GM23338 (cell line): Measurements from ENCODE around the gene CREB1. TPM values are rescaled to one million over a fixed set of nuclear protein-coding genes. Genes with fewer than 3 reads are reported as not detected.

Experiments used
- ATAC-seq: fragments of 200-7000 bp; cut with Tn5 transposase; 3 replicates; pipeline ENCODE4 v1.9.1; 2020
- DNase-seq: peaks from one replicate; pipeline ENCODE4 v3.0.0-alpha.2; 2015; ENCODE audit warnings: low spot score
- H2AFZ ChIP-seq: fragments of 200-600 bp; sonication (generic); 2 replicates; pipeline ENCODE4 v1.8.0; 2016; ENCODE audit warnings: antibody characterized with exemption, mild to moderate bottlenecking, moderate library complexity
- H3F3A ChIP-seq: fragments of 200-600 bp; sonication (generic); replicated peaks from 2 replicates; pipeline ENCODE4 v1.8.0; 2017; ENCODE audit warnings: antibody characterized with exemption, mixed run types, low read depth
- H3K27ac ChIP-seq: fragments of 200-600 bp; sonication (generic); 2 replicates; pipeline ENCODE4 v1.6.1; 2016; ENCODE audit warnings: low read depth
- H3K27me3 ChIP-seq: fragments of 200-600 bp; sonication (generic); 2 replicates; pipeline ENCODE4 v1.8.0; 2016; ENCODE audit warnings: mild to moderate bottlenecking, mixed run types, moderate library complexity; ENCODE audit not compliant: insufficient read depth
- H3K36me3 ChIP-seq: fragments of 200-600 bp; sonication (generic); 2 replicates; pipeline ENCODE4 v1.8.0; 2016; ENCODE audit warnings: mild to moderate bottlenecking; ENCODE audit not compliant: insufficient read depth
- H3K4me1 ChIP-seq: fragments of 200-600 bp; sonication (generic); 2 replicates; pipeline ENCODE4 v1.8.0; 2016; ENCODE audit warnings: mild to moderate bottlenecking, moderate library complexity; ENCODE audit not compliant: insufficient read depth
- H3K4me2 ChIP-seq: fragments of 200-600 bp; sonication (generic); 2 replicates; pipeline ENCODE4 v1.7.1; 2017; ENCODE audit warnings: mixed run types
- H3K4me3 ChIP-seq: fragments of 200-600 bp; sonication (generic); 2 replicates; pipeline ENCODE4 v1.6.1; 2016; ENCODE audit warnings: mixed run types
- H3K79me2 ChIP-seq: fragments of 200-600 bp; sonication (generic); replicated peaks from 2 replicates; pipeline ENCODE4 v1.8.0; 2017; ENCODE audit warnings: mild to moderate bottlenecking; ENCODE audit not compliant: insufficient read depth
- H3K9me2 ChIP-seq: fragments of 200-600 bp; sonication (generic); 2 replicates; pipeline ENCODE4 v1.8.0; 2017; ENCODE audit not compliant: insufficient read depth
- H4K20me1 ChIP-seq: fragments of 200-600 bp; sonication (generic); replicated peaks from 2 replicates; pipeline ENCODE4 v1.8.0; 2017; ENCODE audit warnings: mild to moderate bottlenecking; ENCODE audit not compliant: insufficient read depth
- H3K27ac Mint-ChIP-seq: 2 replicates; pipeline ENCODE4 v1.8.0; 2020; ENCODE audit warnings: inconsistent platforms, mild to moderate bottlenecking, moderate library complexity, mixed read lengths
- H3K27me3 Mint-ChIP-seq: 3 replicates; pipeline ENCODE4 v1.8.0; 2022; ENCODE audit warnings: low read depth, mild to moderate bottlenecking, moderate library complexity, mixed read lengths, inconsistent platforms; ENCODE audit not compliant: insufficient read depth, poor library complexity
- H3K36me3 Mint-ChIP-seq: 3 replicates; pipeline ENCODE4 v1.8.0; 2021; ENCODE audit warnings: low read depth, mild to moderate bottlenecking, inconsistent platforms, moderate library complexity, mixed read lengths
- H3K4me1 Mint-ChIP-seq: 3 replicates; pipeline ENCODE4 v1.8.0; 2020; ENCODE audit warnings: mild to moderate bottlenecking, inconsistent platforms, mixed read lengths
- H3K4me3 Mint-ChIP-seq: 3 replicates; pipeline ENCODE4 v1.8.0; 2021; ENCODE audit warnings: moderate library complexity, mild to moderate bottlenecking, inconsistent platforms, mixed read lengths
- H3K9me3 Mint-ChIP-seq: 3 replicates; pipeline ENCODE4 v1.8.0; 2020; ENCODE audit warnings: moderate library complexity, mild to moderate bottlenecking, inconsistent platforms, mixed read lengths
- CREB1 ChIP-seq: fragments of 250-450 bp; sonication (Bioruptor Pico); IDR thresholded peaks from 2 replicates; pipeline ENCODE4 v1.5.0; 2020; ENCODE audit warnings: low read depth, mild to moderate bottlenecking, moderate library complexity
- CTCF ChIP-seq, 2 experiments: fragments of 200-600 bp in 1 of 2; sonication (generic) in 1 of 2; conservative IDR thresholded peaks; 2 replicates each; pipeline versions ENCODE4 v1.5.1 to v1.6.1; 2016 to 2017; ENCODE audit warnings: antibody characterized with exemption in 2 of 2, low read depth in 2 of 2, mild to moderate bottlenecking in 2 of 2, moderate library complexity in 1 of 2
- ETS1 ChIP-seq: IDR thresholded peaks from 2 replicates; pipeline ENCODE4 v1.6.1; 2016; ENCODE audit warnings: antibody characterized with exemption
- EZH2 ChIP-seq: fragments of 200-600 bp; sonication (generic); IDR thresholded peaks from one replicate; pipeline ENCODE4 v1.8.0; 2017; ENCODE audit warnings: antibody characterized with exemption, mild to moderate bottlenecking, low read depth; ENCODE audit not compliant: unreplicated experiment
- EZH2phosphoT487 ChIP-seq: fragments of 200-600 bp; sonication (generic); IDR thresholded peaks from one replicate; pipeline ENCODE4 v1.8.1; 2018; ENCODE audit warnings: antibody characterized with exemption; ENCODE audit not compliant: unreplicated experiment
- NANOG ChIP-seq: IDR thresholded peaks from 2 replicates; pipeline ENCODE4 v1.6.1; 2016; ENCODE audit warnings: antibody characterized with exemption, borderline replicate concordance
- POLR2AphosphoS5 ChIP-seq: IDR thresholded peaks from 2 replicates; pipeline ENCODE4 v1.6.1; 2016; ENCODE audit warnings: antibody characterized with exemption, low read depth
- REST ChIP-seq: IDR thresholded peaks from one replicate; pipeline ENCODE4 v1.6.1; 2018; ENCODE audit warnings: antibody characterized with exemption; ENCODE audit not compliant: unreplicated experiment
- STAT1 ChIP-seq: IDR thresholded peaks from one replicate; pipeline ENCODE4 v1.6.1; 2016; ENCODE audit warnings: antibody characterized with exemption; ENCODE audit not compliant: unreplicated experiment
- ZNF114 ChIP-seq: fragments of 250-450 bp; sonication (Bioruptor Pico); IDR thresholded peaks from 2 replicates; pipeline ENCODE4 v1.5.0; 2020; ENCODE audit warnings: mild to moderate bottlenecking, moderate library complexity
- ZNF331 ChIP-seq: fragments of 250-450 bp; sonication (Bioruptor Pico); IDR thresholded peaks from 2 replicates; pipeline ENCODE4 v1.5.0; 2020; ENCODE audit warnings: low read depth, mild to moderate bottlenecking, moderate library complexity
- polyA plus RNA-seq: library from polyadenylated mRNA; unstranded; fragments of >200 nt; fragmentation: Nextera tagmentation; extraction: Ambion mirVana; gene quantifications from 2 replicates; pipeline ENCODE4 v1.2.1, GENCODE V29; 2016
- total RNA-seq: library from RNA; depleted of rRNA; stranded (reverse); fragments of >200 nt; shearing (Covaris generic); gene quantifications from 2 replicates; pipeline ENCODE4 v1.2.3, GENCODE V29; 2014

Gene CREB1
- total and polyA plus RNA-seq, 2 experiments from 2014 or later = 40.3 to 104 TPM

- Histone ChIP-seq H3K4me3 (no peak overlapping the region), H4K20me1 (no peaks in the 10 kb centered on the region), H3K4me2 (no peak overlapping the region), H2AFZ (no peak overlapping the region), H3K36me3 (no peaks in the 10 kb centered on the region), H3K9me2 (no peaks in the 10 kb centered on the region), H3F3A (no peaks in the 10 kb centered on the region), H3K27ac (no peak overlapping the region), H3K79me2 (no peaks in the 10 kb centered on the region), H3K4me1 (peaks cover 17% of the 10 kb centered on the region; the same call in 1 of the 2 replicates), H3K27me3 (no peaks in the 10 kb centered on the region)
- no peaks in the 10 kb centered on the region for H3K36me3 Mint-ChIP-seq
- no peaks in the 10 kb centered on the region for H3K9me3 Mint-ChIP-seq
- H3K27ac Mint-ChIP-seq = no peak overlapping the region
- DNase-seq (no peak), ATAC-seq (no peak)
- no peaks in the 10 kb centered on the region for H3K27me3 Mint-ChIP-seq
- H3K4me3 Mint-ChIP-seq = no peak overlapping the region
- peaks cover 15% of the 10 kb centered on the region for H3K4me1 Mint-ChIP-seq
- TF ChIP-seq STAT1 (no peak), CTCF (conservative IDR thresholded peaks at IDR 0.05; ENCODE audit: low read depth in 2 of 2) (no peak), CREB1 (CRISPR knock-in tag) (no peak), EZH2phosphoT487 (no peak), ETS1 (no peak), ZNF331 (CRISPR knock-in tag) (no peak), EZH2 (no peak), POLR2AphosphoS5 (no peak), REST (no peak), NANOG (no peak), ZNF114 (CRISPR knock-in tag) (no peak)
Measured at GRCh38 chr2:207491956-207492355, 37.8 kb upstream of the CREB1 start.
